Heart left ventricle (tissue), 13 donors: ENCODE measurements around the gene TDRD7.

Experiments used
- CTCF ChIP-seq, 12 donors: fragments of 200-600 bp; sonication (generic) in 4 of 12; IDR thresholded peaks; one replicate each; pipeline versions ENCODE4 v1.5.0 to v1.8.0; 2018 to 2022; ENCODE audit warnings: antibody characterized with exemption in 12 of 12, mild to moderate bottlenecking in 5 of 12
- POLR2A ChIP-seq, 2 donors: fragments of 450-650 bp; IDR thresholded peaks; one replicate each; pipeline ENCODE4 v1.6.1; 2017; ENCODE audit warnings: antibody characterized with exemption in 2 of 2, mild to moderate bottlenecking in 2 of 2, moderate library complexity in 2 of 2
- donor health status: ischemic (EF 13 %, LVEDD 7.1; RV severe dilation, severe dysfunction).
- donor health status: DM: no; HTN: yes; CAD: no.
- donor health status: DM: no; HTN: no; CAD: no.
- donor health status: ischemic (EF 25% LVEDD 6.9; RV normal size, moderate dysfunction).
- donor health status: ischemic (EF 25% LVEDD 5.7; RV mildly dilated, moderate dysfunction).
- donor health status: ischemic (EF 35%, LVEDD 5.7; RV mildly dilated, moderate dysfunction).
- donor health status: nonischemic (EF 11% LVEDD 7.7; RV severe dilation, severe dysfunction).
- donor health status: DM: yes; HTN: yes; CAD: no.
- donor health status: PGD.
- donor health status: ischemic (EF 29% LVEDD 5.4; RV normal size, mild dysfunction).
- donor health status: nonischemic (EF 23%, LVEDD 6.1; RV moderate dilation, normal function).

- TF ChIP-seq POLR2A (IDR thresholded peaks at IDR 0.05) (no peak), CTCF (IDR thresholded peaks at IDR 0.05) (no peak)
These were observed 910 bp downstream of the TDRD7 start for GRCh38 chr9:97412626-97413385.
